HEK293T (cell line): ENCODE results near the gene GPR63.

Source experiments
- CTCF ChIA-PET: fragments of 350-600 bp; formaldehyde crosslinking; extraction: SDS; loops from one replicate; lab custom pipeline; 2021; ENCODE audit warnings: antibody characterized with exemption, inconsistent platforms; lab: Yijun Ruan, JAX
- POLR2A ChIA-PET: fragments of 350-600 bp; formaldehyde crosslinking; extraction: SDS; loops from one replicate; lab custom pipeline; 2020; ENCODE audit warnings: antibody characterized with exemption, inconsistent platforms; lab: Yijun Ruan, JAX
- DNase-seq: peaks from one replicate; pipeline ENCODE4 v3.0.0; 2012; ENCODE audit warnings: mixed read lengths; ENCODE audit errors: extremely low spot score
- ARNT ChIP-seq: fragments of 450-650 bp; IDR thresholded peaks from 2 replicates; pipeline ENCODE4 v1.6.1; 2017; ENCODE audit warnings: mild to moderate bottlenecking
- BHLHE40 ChIP-seq: fragments of 450-650 bp; IDR thresholded peaks from 2 replicates; pipeline ENCODE4 v1.6.1; 2016; ENCODE audit warnings: mild to moderate bottlenecking, moderate library complexity, borderline replicate concordance
- CTBP1 ChIP-seq: fragments of 450-650 bp; IDR thresholded peaks from 2 replicates; pipeline ENCODE4 v1.6.1; 2016; ENCODE audit warnings: borderline replicate concordance
- ELF4 ChIP-seq: fragments of 450-650 bp; IDR thresholded peaks from 2 replicates; pipeline ENCODE4 v1.6.1; 2017; ENCODE audit warnings: antibody characterized with exemption
- FOXA1 ChIP-seq: fragments of 450-650 bp; IDR thresholded peaks from 2 replicates; pipeline ENCODE4 v1.6.1; 2016; ENCODE audit warnings: mild to moderate bottlenecking
- FOXK2 ChIP-seq: fragments of 450-650 bp; IDR thresholded peaks from 2 replicates; pipeline ENCODE4 v1.6.1; 2016; ENCODE audit warnings: mild to moderate bottlenecking
- FOXM1 ChIP-seq: fragments of 450-650 bp; IDR thresholded peaks from 2 replicates; pipeline ENCODE4 v1.6.1; 2017; ENCODE audit warnings: mild to moderate bottlenecking, borderline replicate concordance
- HDGF ChIP-seq: fragments of 450-650 bp; IDR thresholded peaks from 2 replicates; pipeline ENCODE4 v1.6.1; 2017; ENCODE audit warnings: antibody characterized with exemption, borderline replicate concordance
- L3MBTL2 ChIP-seq: fragments of 450-650 bp; conservative IDR thresholded peaks from 2 replicates; pipeline ENCODE4 v1.6.1; 2016; ENCODE audit warnings: mild to moderate bottlenecking
- LEF1 ChIP-seq: fragments of 450-650 bp; IDR thresholded peaks from 2 replicates; pipeline ENCODE4 v1.6.1; 2017; ENCODE audit warnings: mild to moderate bottlenecking, borderline replicate concordance
- NFRKB ChIP-seq: fragments of 450-650 bp; IDR thresholded peaks from 2 replicates; pipeline ENCODE4 v1.6.1; 2016; ENCODE audit warnings: mild to moderate bottlenecking, moderate library complexity
- PKNOX1 ChIP-seq: fragments of 450-650 bp; IDR thresholded peaks from 2 replicates; pipeline ENCODE4 v1.6.1; 2016
- SP1 ChIP-seq: fragments of 450-650 bp; IDR thresholded peaks from 2 replicates; pipeline ENCODE4 v1.6.1; 2017
- SUZ12 ChIP-seq: fragments of 450-650 bp; IDR thresholded peaks from 2 replicates; pipeline ENCODE4 v1.6.1; 2016; ENCODE audit warnings: mild to moderate bottlenecking
- TARDBP ChIP-seq: fragments of 450-650 bp; IDR thresholded peaks from 2 replicates; pipeline ENCODE4 v1.6.1; 2016
- ZNF384 ChIP-seq: fragments of 450-650 bp; IDR thresholded peaks from 2 replicates; pipeline ENCODE4 v1.6.1; 2016

Gene GPR63

DNA sequence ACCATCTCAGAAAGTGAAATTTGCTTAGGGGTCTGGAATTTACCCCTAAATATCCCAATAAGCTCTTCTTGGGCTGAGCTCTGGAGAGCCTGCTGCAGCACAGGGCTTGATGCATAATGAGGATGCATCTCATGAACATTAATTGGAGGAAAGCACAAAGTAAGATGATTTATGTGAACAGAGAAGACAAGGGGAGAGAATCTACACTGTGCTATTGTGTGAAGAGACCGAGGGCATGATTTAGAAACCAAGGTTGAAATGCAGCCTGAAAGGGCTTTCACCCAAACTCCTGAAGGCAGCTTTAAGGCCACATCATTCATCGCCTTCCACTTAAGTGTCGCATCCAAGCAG is 27.8 kb upstream of the GPR63 start:
- POLR2A ChIA-PET, result no interaction called here
- CTCF ChIA-PET, result no interaction called here
- no peak for TF ChIP-seq PKNOX1
- TF ChIP-seq ZNF384, result no peak
- no peak for TF ChIP-seq HDGF
- TF ChIP-seq BHLHE40, result no peak
- no peak for TF ChIP-seq SP1
- no peak for TF ChIP-seq TARDBP
- no peak for TF ChIP-seq NFRKB
- no peak for TF ChIP-seq SUZ12
- no peak for TF ChIP-seq LEF1
- TF ChIP-seq CTBP1, result no peak
- no peak for TF ChIP-seq FOXM1
- TF ChIP-seq ELF4, result no peak
- no peak for TF ChIP-seq L3MBTL2
- no peak for TF ChIP-seq FOXK2
- TF ChIP-seq ARNT, result no peak
- TF ChIP-seq FOXA1, result no peak
- no peak for DNase-seq

GRCh38 chr6:96864216-96865054 is 27.2 kb upstream of the GPR63 start:
- POLR2A ChIA-PET, result no interaction called here

DNA sequence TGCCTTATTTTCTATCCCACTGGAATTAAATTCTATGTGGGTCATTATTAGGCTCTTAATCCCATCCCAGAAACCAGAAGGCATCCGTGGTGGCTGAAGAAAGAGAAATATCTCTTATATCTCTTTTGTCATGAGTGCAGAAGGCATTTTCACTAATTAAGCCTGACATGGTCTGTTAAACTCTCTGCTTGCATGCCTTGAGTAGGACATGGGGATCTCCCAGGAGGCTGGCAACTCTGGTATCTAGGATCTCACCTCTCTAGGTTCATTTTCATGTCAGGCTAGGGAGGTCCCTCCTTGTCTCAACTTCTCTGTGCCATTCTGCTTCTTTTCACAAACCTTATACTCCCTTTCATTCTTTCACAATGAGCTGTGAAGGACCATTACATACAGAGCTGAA is 25.3 kb upstream of the GPR63 start:
- TF ChIP-seq HDGF, result no peak
- no peak for TF ChIP-seq BHLHE40
- TF ChIP-seq CTBP1, result no peak
- TF ChIP-seq TARDBP, result no peak
- no peak for TF ChIP-seq NFRKB
- POLR2A ChIA-PET, result no interaction called here
- DNase-seq, result no peak
- CTCF ChIA-PET, result no interaction called here

More at GRCh38 chr6:96864216-96865054, 27.2 kb upstream of the GPR63 start:
- DNase-seq, result no peak
- CTCF ChIA-PET, result no interaction called here
- TF ChIP-seq FOXA1, result no peak
- TF ChIP-seq FOXK2, result no peak

DNA sequence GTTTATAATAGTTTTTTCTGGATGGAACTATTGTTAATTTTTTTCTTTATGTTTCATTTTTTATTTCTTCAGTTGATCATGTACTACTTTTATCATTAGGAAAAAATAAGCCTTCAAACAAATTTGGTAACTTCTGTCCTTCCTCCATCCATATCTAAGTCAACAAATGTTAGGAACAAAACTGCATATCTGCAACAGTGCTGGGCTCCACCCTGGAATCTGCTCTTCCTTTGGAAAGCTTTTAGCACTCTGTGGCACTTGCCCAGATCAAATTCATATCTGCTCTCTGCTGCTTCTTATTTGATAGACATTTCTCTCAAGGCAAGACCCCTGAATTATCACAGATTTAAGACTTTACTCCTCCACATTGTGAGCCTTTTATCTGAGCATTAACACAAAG is 24.3 kb upstream of the GPR63 start:
- POLR2A ChIA-PET, result no interaction called here
- DNase-seq, result no peak
- TF ChIP-seq SP1 (no peak), PKNOX1 (no peak), ZNF384 (no peak), HDGF (no peak), CTBP1 (no peak)
- CTCF ChIA-PET, result no interaction called here

GRCh38 chr6:96856856-96857255 is 19.6 kb upstream of the GPR63 start:
- TF ChIP-seq FOXA1 (no peak), SUZ12 (no peak), LEF1 (no peak), CTBP1 (no peak), FOXK2 (no peak), ZNF384 (no peak), FOXM1 (no peak), TARDBP (no peak), NFRKB (no peak), HDGF (no peak), PKNOX1 (no peak), ARNT (no peak), SP1 (no peak), L3MBTL2 (no peak)
- POLR2A ChIA-PET, result no interaction called here
- CTCF ChIA-PET, result no interaction called here
- no peak for DNase-seq

DNA sequence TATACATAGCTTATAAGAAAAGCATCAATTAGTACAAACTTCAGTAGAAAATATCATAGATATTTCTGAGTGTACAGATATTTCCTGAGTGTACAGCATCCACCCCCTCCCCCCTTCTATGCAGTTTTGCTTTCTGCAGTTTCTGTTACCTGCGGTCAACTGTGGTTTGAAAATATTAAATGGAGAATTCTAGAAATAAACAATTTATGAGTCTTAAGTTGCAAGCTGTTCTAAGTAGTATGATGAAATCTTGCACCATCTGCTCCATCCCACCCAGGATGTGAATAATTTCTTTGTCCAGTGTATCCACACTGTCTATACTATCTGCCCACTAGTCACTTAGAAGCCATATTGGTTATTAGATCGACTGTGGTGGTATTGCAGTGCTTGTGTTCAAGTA is 15.8 kb upstream of the GPR63 start:
- ChIA-PET CTCF (no interaction called here), POLR2A (no interaction called here)
- TF ChIP-seq ARNT, result no peak
- TF ChIP-seq LEF1, result no peak
- TF ChIP-seq PKNOX1, result no peak
- no peak for TF ChIP-seq BHLHE40
- TF ChIP-seq FOXK2, result no peak
- no peak for TF ChIP-seq SUZ12
- no peak for TF ChIP-seq L3MBTL2
- no peak for TF ChIP-seq HDGF
- TF ChIP-seq CTBP1, result no peak
- TF ChIP-seq FOXM1, result no peak
- no peak for TF ChIP-seq NFRKB
- no peak for TF ChIP-seq FOXA1
- no peak for TF ChIP-seq ELF4
- TF ChIP-seq SP1, result no peak
- TF ChIP-seq TARDBP, result no peak
- TF ChIP-seq ZNF384, result no peak
- no peak for DNase-seq
